Muscle layer of colon (tissue), 2 donors: Measurements from ENCODE around the gene XK.
"Not testable (repeated sequence)": the region's sequence is repeated elsewhere in the genome, so short reads cannot be mapped to it uniquely, and the experiment has no call there.

Experiments used
- H3K27ac ChIP-seq: one replicate; pipeline ENCODE4 v1.7.0; 2013; ENCODE audit warnings: low read depth, mild to moderate bottlenecking, low read length, moderate library complexity
- H3K27me3 ChIP-seq, 2 donors: one replicate each; pipeline ENCODE4 v1.7.0; 2013; ENCODE audit warnings: low read length in 2 of 2, mild to moderate bottlenecking in 2 of 2; ENCODE audit not compliant: insufficient read depth in 2 of 2, control insufficient read depth in 1 of 2
- H3K36me3 ChIP-seq: one replicate; pipeline ENCODE4 v1.7.0; 2013; ENCODE audit warnings: mild to moderate bottlenecking, low read length; ENCODE audit not compliant: insufficient read depth
- H3K4me1 ChIP-seq: one replicate; pipeline ENCODE4 v1.7.0; 2013; ENCODE audit warnings: mild to moderate bottlenecking, low read length; ENCODE audit not compliant: insufficient read depth
- H3K4me3 ChIP-seq, 2 donors: one replicate each; pipeline ENCODE4 v1.7.0; 2013; ENCODE audit warnings: low read length in 2 of 2, low read depth in 1 of 2, mild to moderate bottlenecking in 1 of 2, moderate library complexity in 1 of 2
- H3K9ac ChIP-seq: one replicate; pipeline ENCODE4 v1.7.0; 2013; ENCODE audit warnings: low read length
- H3K9me3 ChIP-seq: one replicate; pipeline ENCODE4 v1.7.0; 2013; ENCODE audit warnings: mild to moderate bottlenecking, low read length
- donor health status: abdominal sarcoma.
- donor health status: Adenocarcinoma of cecum.

The XK gene

DNA sequence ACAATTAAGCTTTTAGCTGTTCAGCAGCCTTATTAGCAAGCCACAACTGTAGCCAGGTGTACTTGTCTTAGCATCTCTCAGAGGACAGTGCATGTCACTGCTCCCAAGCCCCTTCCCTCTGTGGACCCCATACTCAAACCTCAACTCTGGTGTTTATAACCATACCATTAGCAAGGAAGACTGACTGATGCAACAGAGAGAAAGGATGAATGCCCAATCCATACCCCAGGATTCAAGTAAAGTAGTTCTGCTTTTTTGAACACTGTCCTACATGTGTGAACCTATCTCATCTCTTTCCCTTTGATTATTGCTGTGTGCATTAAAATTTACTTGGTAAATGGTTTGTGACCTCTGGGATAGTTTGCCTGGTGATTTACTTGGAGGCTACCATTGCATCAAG, 71.5 kb downstream of the XK start:
- Histone ChIP-seq H3K36me3 (no peaks in the 10 kb centered on the region), H3K4me3 (no peak overlapping the region), H3K27me3 (no peaks in the 10 kb centered on the region), H3K27ac (no peak overlapping the region), H3K9ac (no peak overlapping the region), H3K4me1 (peaks cover 4% of the 10 kb centered on the region), H3K9me3 (no peaks in the 10 kb centered on the region)

- no peak overlapping the region for H3K27ac ChIP-seq
- H3K9ac ChIP-seq: no peak overlapping the region
- peaks cover 4% of the 10 kb centered on the region for H3K4me1 ChIP-seq
- no peak overlapping the region for H3K4me3 ChIP-seq
- H3K27me3 ChIP-seq: no peaks in the 10 kb centered on the region
- no peaks in the 10 kb centered on the region for H3K9me3 ChIP-seq
- no peaks in the 10 kb centered on the region for H3K36me3 ChIP-seq
These were observed 73.8 kb downstream of the XK start for GRCh38 chrX:37759351-37759750.

DNA sequence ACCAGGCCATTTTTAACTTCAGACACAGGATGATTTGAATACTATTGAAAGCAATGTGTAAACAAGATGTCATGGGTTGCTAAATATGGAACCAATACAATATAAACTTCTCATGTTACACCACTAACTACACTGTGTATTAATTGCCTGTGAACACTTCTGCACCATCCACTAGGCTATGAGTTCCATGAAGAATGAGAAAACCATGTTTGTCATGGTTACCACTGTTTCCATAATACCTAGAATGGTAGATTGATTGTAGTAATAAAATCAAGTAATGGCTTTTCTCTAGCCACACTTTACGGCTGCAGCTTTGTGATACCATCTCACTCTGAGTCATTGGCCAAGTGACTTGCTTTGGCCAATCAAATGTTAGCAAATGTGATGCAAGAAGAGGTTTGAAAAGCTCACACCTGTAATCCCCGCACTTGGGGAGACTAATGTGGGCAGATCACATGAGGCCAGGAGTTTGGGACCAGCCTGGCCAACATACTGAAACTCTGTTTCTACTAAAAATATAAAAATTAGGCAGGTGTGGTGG, 74.4 kb downstream of the XK start:
- Histone ChIP-seq H3K9me3 (no peaks in the 10 kb centered on the region), H3K4me3 (no peak overlapping the region), H3K9ac (no peak overlapping the region), H3K27ac (no peak overlapping the region), H3K27me3 (no peaks in the 10 kb centered on the region), H3K36me3 (no peaks in the 10 kb centered on the region), H3K4me1 (no peaks in the 10 kb centered on the region)

GRCh38 chrX:37763400-37763799, 77.8 kb downstream of the XK start:
- H3K36me3 ChIP-seq: no peaks in the 10 kb centered on the region
- peaks cover 0 to 4% of the 10 kb centered on the region in 2 donors for H3K27me3 ChIP-seq
- H3K9ac ChIP-seq: no peak overlapping the region
- no peaks in the 10 kb centered on the region for H3K9me3 ChIP-seq
- no peak overlapping the region for H3K4me3 ChIP-seq
- no peaks in the 10 kb centered on the region for H3K4me1 ChIP-seq
- H3K27ac ChIP-seq: no peak overlapping the region

GRCh38 chrX:37765507-37765906, 79.9 kb downstream of the XK start:
- Histone ChIP-seq H3K36me3 (no peaks in the 10 kb centered on the region), H3K9me3 (no peaks in the 10 kb centered on the region), H3K27ac (no peak overlapping the region), H3K4me3 (no peak overlapping the region), H3K9ac (no peak overlapping the region), H3K27me3 (peaks cover 0 to 4% of the 10 kb centered on the region in 2 donors), H3K4me1 (no peaks in the 10 kb centered on the region)

GRCh38 chrX:37767430-37767829, 81.8 kb downstream of the XK start:
- H3K36me3 ChIP-seq: no peaks in the 10 kb centered on the region
- peaks cover 0 to 4% of the 10 kb centered on the region in 2 donors for H3K27me3 ChIP-seq
- H3K9ac ChIP-seq: no peak overlapping the region
- H3K9me3 ChIP-seq: no peaks in the 10 kb centered on the region
- H3K27ac ChIP-seq: no peak overlapping the region
- H3K4me1 ChIP-seq: no peaks in the 10 kb centered on the region
- no peak overlapping the region for H3K4me3 ChIP-seq

DNA sequence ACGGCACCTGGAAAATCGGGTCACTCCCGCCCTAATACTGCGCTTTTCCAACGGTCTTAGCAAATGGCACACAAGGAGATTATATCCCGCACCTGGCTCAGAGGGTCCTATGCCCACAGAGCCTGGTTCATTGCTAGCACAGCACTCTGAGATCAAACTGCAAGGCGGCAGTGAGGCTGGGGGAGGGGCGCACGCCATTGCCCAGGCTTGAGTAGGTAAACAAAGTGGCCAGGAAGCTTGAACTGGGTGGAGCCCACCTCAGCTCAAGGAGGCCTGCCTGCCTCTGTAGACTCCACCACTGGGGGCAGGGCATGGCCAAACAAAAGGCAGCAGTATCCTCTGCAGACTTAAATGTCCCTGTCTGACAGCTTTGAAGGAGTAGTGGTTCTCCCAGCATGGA, 83.3 kb downstream of the XK start:
- not testable (repeated sequence) for H3K27ac ChIP-seq, H3K4me3 ChIP-seq, H3K9me3 ChIP-seq, H3K36me3 ChIP-seq, H3K4me1 ChIP-seq, H3K9ac ChIP-seq, H3K27me3 ChIP-seq

GRCh38 chrX:37776283-37776986, 90.8 kb downstream of the XK start:
- no peaks in the 10 kb centered on the region for H3K36me3 ChIP-seq
- no peak overlapping the region for H3K27ac ChIP-seq
- H3K9me3 ChIP-seq: no peaks in the 10 kb centered on the region
- no peak overlapping the region for H3K9ac ChIP-seq
- no peaks in the 10 kb centered on the region for H3K4me1 ChIP-seq
- no peaks in the 10 kb centered on the region for H3K27me3 ChIP-seq
- no peak overlapping the region for H3K4me3 ChIP-seq

GRCh38 chrX:37776987-37777325, 91.4 kb downstream of the XK start:
- no peaks in the 10 kb centered on the region for H3K36me3 ChIP-seq
- H3K4me3 ChIP-seq: no peak overlapping the region
- H3K4me1 ChIP-seq: no peaks in the 10 kb centered on the region
- H3K9ac ChIP-seq: no peak overlapping the region
- H3K27me3 ChIP-seq: no peaks in the 10 kb centered on the region
- H3K9me3 ChIP-seq: no peaks in the 10 kb centered on the region
- H3K27ac ChIP-seq: no peak overlapping the region

DNA sequence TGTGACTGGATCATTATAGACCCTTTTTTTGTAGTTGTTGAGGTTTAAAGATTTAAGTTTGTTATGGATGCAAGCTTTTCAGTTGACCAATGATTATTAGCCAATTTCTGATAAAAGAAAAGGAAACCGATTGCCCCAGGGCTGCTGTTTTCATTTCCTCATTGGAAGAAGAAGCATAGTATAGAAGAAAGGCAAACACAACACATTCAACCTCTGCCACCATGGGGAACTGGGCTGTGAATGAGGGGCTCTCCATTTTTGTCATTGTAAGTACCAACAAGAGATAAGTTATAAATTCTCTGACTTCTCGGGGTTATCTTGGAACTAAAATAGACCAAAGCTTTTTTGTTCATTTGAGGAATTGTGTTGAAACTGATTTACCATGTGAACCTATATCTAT, 94.3 kb downstream of the XK start, which contains the start of gene CYBB:
TSS of gene CYBB (plus strand) at position 203 of the 400 bp plus-strand sequence. CDS start at position 222, 19 bp downstream.
- Histone ChIP-seq H3K9me3 (no peaks in the 10 kb centered on the region), H3K36me3 (no peaks in the 10 kb centered on the region), H3K4me1 (no peaks in the 10 kb centered on the region), H3K27ac (no peak within 1 kb of the TSS), H3K9ac (no peak within 1 kb of the TSS), H3K27me3 (peaks cover 0 to 7% of the 10 kb centered on the region in 2 donors), H3K4me3 (no peak within 1 kb of the TSS)

DNA sequence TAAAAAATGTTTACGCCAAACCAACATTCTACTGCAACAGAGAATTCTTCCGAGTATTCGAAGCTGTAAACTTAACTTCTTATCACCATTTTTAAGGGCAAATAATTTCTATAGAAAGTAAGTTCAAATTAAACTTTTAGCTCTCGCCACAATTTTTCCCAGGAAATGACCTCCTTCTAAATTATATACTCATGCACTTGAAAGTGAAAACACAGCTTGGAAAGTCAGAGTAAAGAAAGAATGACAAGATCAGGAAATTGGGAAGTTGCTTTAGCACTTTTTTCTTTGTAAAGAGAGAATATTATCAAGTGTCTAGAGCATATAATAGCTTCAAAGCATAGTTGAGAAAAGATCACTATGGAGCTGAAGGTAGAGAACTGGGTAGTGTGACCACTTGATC, 95.5 kb downstream of the XK start:
- Histone ChIP-seq H3K4me3 (no peak overlapping the region), H3K4me1 (no peaks in the 10 kb centered on the region), H3K27me3 (peaks cover 0 to 7% of the 10 kb centered on the region in 2 donors), H3K27ac (no peak overlapping the region), H3K9ac (no peak overlapping the region), H3K36me3 (no peaks in the 10 kb centered on the region), H3K9me3 (no peaks in the 10 kb centered on the region)
